AG04450 (cell line): ENCODE results near the gene PNMA8A. TPM values are rescaled to one million over a fixed set of nuclear protein-coding genes. Genes with fewer than 3 reads are reported as not detected.
"Not testable (repeated sequence)": the region's sequence is repeated elsewhere in the genome, so short reads cannot be mapped to it uniquely, and the experiment has no call there.

ENCODE experiments used
- CTCF ChIA-PET: fragments of 300-600, 350-600 bp; formaldehyde crosslinking; extraction: SDS; loops from one replicate; lab custom pipeline; 2022; ENCODE audit warnings: antibody characterized with exemption, inconsistent platforms; lab: Charles Lee
- POLR2A ChIA-PET: fragments of 350-600 bp; formaldehyde crosslinking; extraction: SDS; loops from one replicate; lab custom pipeline; 2021; ENCODE audit warnings: antibody characterized with exemption, inconsistent platforms; lab: Yijun Ruan, JAX
- DNase-seq: peaks from one replicate; pipeline ENCODE4 v3.0.0-alpha.2; 2011; ENCODE audit warnings: low read depth, low spot score
- H3K27ac ChIP-seq: one replicate; pipeline ENCODE4 v1.5.1; 2012; ENCODE audit warnings: low read depth, low read length, control low read depth
- H3K27me3 ChIP-seq: one replicate; pipeline ENCODE4 v1.6.0; 2012; ENCODE audit warnings: low read length; ENCODE audit not compliant: control insufficient read depth, insufficient read depth
- H3K4me3 ChIP-seq: 2 replicates; pipeline ENCODE4 v1.5.1; 2011; ENCODE audit warnings: mild to moderate bottlenecking, low read depth, low read length, control low read depth
- H3K9me3 ChIP-seq: 2 replicates; pipeline ENCODE4 v1.5.1; 2012; ENCODE audit warnings: low read length; ENCODE audit not compliant: control insufficient read depth, insufficient read depth
- CTCF ChIP-seq: IDR thresholded peaks from 2 replicates; pipeline ENCODE4 v1.5.1; 2011; ENCODE audit warnings: low read depth, low read length, control low read depth, inconsistent platforms
- polyA plus RNA-seq: library from polyadenylated mRNA; depleted of rRNA; stranded (reverse); fragments of >200 nt; gene quantifications from 2 replicates; pipeline ENCODE4 v1.2.3, GENCODE V29; 2011

Gene PNMA8A
- polyA plus RNA-seq, 1 experiment = 4.0 TPM

- no peak for TF ChIP-seq CTCF
- Histone ChIP-seq H3K27ac (no peak overlapping the region), H3K9me3 (no peaks in the 10 kb centered on the region), H3K4me3 (no peak overlapping the region), H3K27me3 (no peaks in the 10 kb centered on the region)
- ChIA-PET CTCF (interaction anchor here (1.3 to 2.8 kb wide), 2 partner anchors 39 to 81 kb away, joined by 3 to 14 read pairs; no protein-coding TSS in a partner anchor), POLR2A (interaction anchor here (0.5 to 0.7 kb wide), 2 partner anchors 134 to 279 kb away, joined by 3 to 7 read pairs; no protein-coding TSS in a partner anchor)
- DNase-seq = no peak
Observed at GRCh38 chr19:46435009-46435408, 36.4 kb downstream of the PNMA8A start.

- POLR2A ChIA-PET, DNase-seq, H3K27me3 ChIP-seq, H3K4me3 ChIP-seq, H3K9me3 ChIP-seq, H3K27ac ChIP-seq: not testable (repeated sequence)
- CTCF ChIA-PET = interaction anchor here (2.8 kb wide), 1 partner anchor 38 kb away, joined by 14 read pairs; no protein-coding TSS in a partner anchor
Observed at GRCh38 chr19:46433470-46433869, 37.9 kb downstream of the PNMA8A start.

DNA sequence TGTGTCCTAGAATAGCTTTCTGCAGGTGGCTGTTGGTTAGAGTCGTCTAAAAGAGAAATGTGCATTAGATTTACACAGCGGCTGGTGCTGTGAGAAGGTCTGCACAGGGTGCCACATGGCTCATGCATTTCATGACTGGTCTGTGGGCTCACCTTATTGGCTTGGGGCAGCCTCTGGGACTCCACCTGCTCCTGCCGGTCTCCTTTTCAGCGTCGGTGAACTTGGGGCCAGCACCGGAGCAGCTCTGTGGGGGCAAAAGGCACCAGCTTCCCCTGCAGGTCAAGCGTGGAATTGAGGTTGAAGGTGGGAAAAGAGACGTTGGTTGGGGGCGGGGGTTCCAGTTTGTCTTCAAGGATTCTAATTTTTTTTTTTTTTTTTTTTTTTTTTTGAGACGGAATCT, 39.5 kb downstream of the PNMA8A start:
- TF ChIP-seq CTCF = 0 out of 2 replicates have a peak, but pooled peaks have one; percentile 12
- ChIA-PET POLR2A (no interaction called here), CTCF (interaction anchor here (0.5 to 0.7 kb wide), 3 partner anchors 22 to 76 kb away, joined by 3 to 9 read pairs (median 4); no protein-coding TSS in a partner anchor)
- Histone ChIP-seq H3K4me3 (no peak overlapping the region), H3K27ac (no peak overlapping the region), H3K27me3 (no peaks in the 10 kb centered on the region), H3K9me3 (no peaks in the 10 kb centered on the region; the same call in 1 of the 2 replicates)
- DNase-seq = no peak

- ChIA-PET CTCF (no interaction called here), POLR2A (no interaction called here)
- TF ChIP-seq CTCF = no peak
- Histone ChIP-seq H3K9me3 (no peaks in the 10 kb centered on the region; the same call in 1 of the 2 replicates), H3K4me3 (no peak overlapping the region), H3K27me3 (no peaks in the 10 kb centered on the region), H3K27ac (no peak overlapping the region)
- DNase-seq = no peak
Observed at GRCh38 chr19:46429999-46430398, 41.4 kb downstream of the PNMA8A start.

GRCh38 chr19:46428239-46429135, 42.9 kb downstream of the PNMA8A start, which contains the start of gene PNMA8C:
PNMA8C (minus strand) TSS chr19:46428936; CDS start chr19:46428359, 577 bp downstream.
- no peak for DNase-seq
- Histone ChIP-seq H3K27ac (no peak within 1 kb of the TSS), H3K4me3 (peak within 1 kb of the TSS; percentile 53), H3K9me3 (no peaks in the 10 kb centered on the region; the same call in 1 of the 2 replicates), H3K27me3 (no peaks in the 10 kb centered on the region)
- no peak for TF ChIP-seq CTCF
- ChIA-PET POLR2A (interaction anchor here (0.6 kb wide), 1 partner anchor 518 kb away, joined by 3 read pairs; no protein-coding TSS in a partner anchor), CTCF (no interaction called here)
